SKM-1 (cell line): Measurements from ENCODE around the gene KRTAP9-6.
"Not testable (repeated sequence)": the region's sequence is repeated elsewhere in the genome, so short reads cannot be mapped to it uniquely, and the experiment has no call there.

Source experiments
- DNase-seq: peaks from one replicate; lab custom pipeline; 2025; ENCODE audit not compliant: unreplicated experiment; lab: John Stamatoyannopoulos, UW

Gene KRTAP9-6

GRCh38 chr17:41265078-41265477, at the start of gene KRTAP9-6:
TSS of gene KRTAP9-6 (plus strand) at chr17:41265378. CDS start at chr17:41265378, 0 bp downstream.
- no peak for DNase-seq

- no peak for DNase-seq
Observed at GRCh38 chr17:41215681-41216080, 49.5 kb upstream of the KRTAP9-6 start.

- no peak for DNase-seq
Observed at GRCh38 chr17:41223821-41224220, 41.4 kb upstream of the KRTAP9-6 start.

- DNase-seq: no peak
Observed at GRCh38 chr17:41226051-41226450, 39.1 kb upstream of the KRTAP9-6 start.

- not testable (repeated sequence) for DNase-seq
Observed at GRCh38 chr17:41226598-41227095, 38.5 kb upstream of the KRTAP9-6 start, which contains the start of gene KRTAP9-2. TSS of gene KRTAP9-2 (plus strand) at chr17:41226648. CDS start at chr17:41226655, 7 bp downstream.

- no peak for DNase-seq
Observed at GRCh38 chr17:41230094-41230493, 35.1 kb upstream of the KRTAP9-6 start.

GRCh38 chr17:41231731-41232130, 33.4 kb upstream of the KRTAP9-6 start:
- DNase-seq: no peak

- not testable (repeated sequence) for DNase-seq
Observed at GRCh38 chr17:41232399-41233105, 32.6 kb upstream of the KRTAP9-6 start, which contains the start of gene KRTAP9-3. TSS of gene KRTAP9-3 (plus strand) at chr17:41232449. CDS start at chr17:41232502, 53 bp downstream.

GRCh38 chr17:41237116-41237515, 28.1 kb upstream of the KRTAP9-6 start:
- not testable (repeated sequence) for DNase-seq

- DNase-seq: not testable (repeated sequence)
Observed at GRCh38 chr17:41237949-41238437, 27.2 kb upstream of the KRTAP9-6 start, which contains the start of gene KRTAP9-8. TSS of gene KRTAP9-8 (plus strand) at chr17:41237999. CDS start at chr17:41238052, 53 bp downstream.

- DNase-seq: not testable (repeated sequence)
Observed at GRCh38 chr17:41246995-41247787, 18.0 kb upstream of the KRTAP9-6 start.

GRCh38 chr17:41249637-41250240, 15.4 kb upstream of the KRTAP9-6 start, which contains the start of gene KRTAP9-4:
TSS of gene KRTAP9-4 (plus strand) at chr17:41249687. CDS start at chr17:41249721, 34 bp downstream.
- DNase-seq: not testable (repeated sequence)

GRCh38 chr17:41251261-41251660, 13.9 kb upstream of the KRTAP9-6 start:
- DNase-seq: no peak

GRCh38 chr17:41254861-41255260, 10.3 kb upstream of the KRTAP9-6 start:
- no peak for DNase-seq

- DNase-seq: not testable (repeated sequence)
Observed at GRCh38 chr17:41255381-41256290, 9.5 kb upstream of the KRTAP9-6 start, which contains the start of gene KRTAP9-9. TSS of gene KRTAP9-9 (plus strand) at chr17:41255384.

- no peak for DNase-seq
Observed at GRCh38 chr17:41256291-41256685, 8.9 kb upstream of the KRTAP9-6 start.

GRCh38 chr17:41258406-41258805, 6.8 kb upstream of the KRTAP9-6 start:
- no peak for DNase-seq

GRCh38 chr17:41263212-41263611, 2.0 kb upstream of the KRTAP9-6 start:
- no peak for DNase-seq

- DNase-seq: no peak
Observed at GRCh38 chr17:41264599-41264998, 579 bp upstream of the KRTAP9-6 start.

- no peak for DNase-seq
Observed at GRCh38 chr17:41267711-41268110, 2.5 kb downstream of the KRTAP9-6 start.
